Measurements from ENCODE around the gene CSTPP1.
A peak's percentile ranks its signal among the peaks of the same experiment; 100 is the strongest.
"Not testable (repeated sequence)": the region's sequence is repeated elsewhere in the genome, so short reads cannot be mapped to it uniquely, and the experiment has no call there.

Gene CSTPP1

DNA sequence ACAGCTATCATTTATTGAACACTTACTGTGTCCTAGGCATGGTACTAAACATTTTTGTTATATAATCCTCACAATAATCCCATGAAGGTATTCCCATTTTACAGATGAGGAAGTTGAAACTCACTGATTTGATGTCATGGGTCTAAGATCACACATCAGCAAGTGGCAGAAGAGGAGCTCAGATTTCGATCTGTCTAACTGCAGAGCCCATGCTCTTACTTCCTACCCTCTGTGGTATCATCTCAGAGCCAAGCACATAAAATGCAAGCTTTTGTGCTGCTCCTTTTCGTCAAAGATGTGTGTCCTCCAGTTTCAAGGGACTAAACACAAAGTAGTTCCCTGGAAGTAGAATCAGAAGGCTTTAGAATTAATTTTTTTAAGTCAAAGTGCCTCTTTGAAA lies 169.0 kb downstream of the CSTPP1 start:
- no peak for DNase-seq

- DNase-seq: no peak
Observed at GRCh38 chr11:47105974-47106373, 169.4 kb downstream of the CSTPP1 start.

- DNase-seq: no peak
Observed at GRCh38 chr11:47106798-47107411, 170.3 kb downstream of the CSTPP1 start.

- DNase-seq: no peak
Observed at GRCh38 chr11:47107744-47108143, 171.2 kb downstream of the CSTPP1 start.

- no peak for DNase-seq
Observed at GRCh38 chr11:47108214-47108613, 171.7 kb downstream of the CSTPP1 start.

DNA sequence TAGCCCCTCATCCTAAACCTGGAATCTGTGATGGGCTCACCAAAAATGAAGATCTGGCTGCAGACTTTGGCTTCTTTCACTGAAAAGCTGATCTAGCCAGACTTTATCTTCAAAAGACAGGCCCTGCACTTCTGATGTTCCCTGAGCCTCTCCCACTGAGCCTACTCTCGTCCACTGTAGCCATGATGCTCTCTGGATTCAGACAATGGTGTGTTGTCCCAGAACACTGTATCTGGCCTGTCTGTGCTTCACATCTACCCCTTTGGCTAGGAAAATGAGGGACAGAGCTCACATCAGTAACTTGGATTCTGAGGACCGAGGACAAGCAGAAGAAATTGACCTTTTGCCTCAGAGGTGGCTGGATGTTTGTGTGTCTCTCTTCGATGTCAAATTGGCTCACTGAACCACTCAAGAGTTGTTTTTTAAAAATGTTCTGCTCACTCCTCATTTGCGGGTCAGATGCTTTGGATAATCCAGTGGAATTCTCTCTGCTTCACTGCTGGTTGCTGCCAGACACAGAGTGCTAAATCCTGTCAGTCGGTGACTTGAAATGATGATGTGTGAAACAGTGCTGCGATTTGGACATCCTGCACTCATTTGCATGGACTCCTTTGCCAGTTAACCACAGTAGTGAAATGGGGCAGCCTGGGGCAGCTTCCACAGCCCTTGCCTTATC lies 172.6 kb downstream of the CSTPP1 start:
- DNase-seq: no peak

- DNase-seq: no peak
Observed at GRCh38 chr11:47109727-47110246, 173.2 kb downstream of the CSTPP1 start.

DNA sequence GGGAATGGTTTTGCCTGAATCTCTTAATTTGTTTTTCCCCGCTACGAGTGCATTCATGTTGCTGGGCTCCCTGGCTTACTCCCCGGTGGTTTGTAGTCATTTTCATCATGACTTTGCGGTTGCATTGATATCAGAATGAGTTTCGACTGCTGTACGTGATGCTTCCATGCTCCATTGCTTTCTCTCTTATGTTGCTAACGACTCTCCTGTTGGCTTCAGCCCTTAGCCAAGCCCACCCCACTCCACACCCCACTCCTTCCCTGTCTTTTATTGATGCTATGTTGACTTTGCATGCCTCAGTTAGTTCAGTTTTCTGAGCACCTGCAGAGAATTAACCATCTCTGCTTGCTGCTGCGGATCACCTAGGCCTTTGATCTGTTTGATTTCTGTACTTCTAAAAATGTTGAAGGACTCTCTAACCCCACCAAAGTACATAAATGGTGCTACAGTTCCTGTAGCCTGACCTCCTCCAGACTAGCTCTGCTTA lies 174.8 kb downstream of the CSTPP1 start:
- no peak for DNase-seq

DNA sequence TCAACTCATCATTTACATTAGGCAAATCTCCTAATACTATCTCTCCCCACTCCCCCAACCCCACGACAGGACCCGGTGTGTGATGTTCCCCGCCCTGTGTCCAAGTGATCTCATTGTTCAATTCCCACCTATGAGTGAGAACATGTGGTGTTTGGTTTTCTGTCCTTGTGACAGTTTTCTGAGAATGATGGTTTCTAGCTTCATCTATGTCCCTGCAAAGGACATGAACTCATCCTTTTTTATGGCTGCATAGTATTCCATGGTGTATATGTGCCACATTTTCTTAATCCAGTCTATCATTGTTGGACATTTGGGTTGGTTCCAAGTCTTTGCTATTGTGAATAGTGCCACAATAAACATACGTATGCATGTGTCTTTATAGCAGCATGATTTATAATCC lies 176.4 kb downstream of the CSTPP1 start:
- DNase-seq: not testable (repeated sequence)

GRCh38 chr11:47118958-47119688 lies 182.6 kb downstream of the CSTPP1 start:
- DNase-seq: peak; percentile 16

GRCh38 chr11:47121056-47121455 lies 184.5 kb downstream of the CSTPP1 start:
- DNase-seq: no peak

- DNase-seq: no peak
Observed at GRCh38 chr11:47121731-47122130, 185.2 kb downstream of the CSTPP1 start.

DNA sequence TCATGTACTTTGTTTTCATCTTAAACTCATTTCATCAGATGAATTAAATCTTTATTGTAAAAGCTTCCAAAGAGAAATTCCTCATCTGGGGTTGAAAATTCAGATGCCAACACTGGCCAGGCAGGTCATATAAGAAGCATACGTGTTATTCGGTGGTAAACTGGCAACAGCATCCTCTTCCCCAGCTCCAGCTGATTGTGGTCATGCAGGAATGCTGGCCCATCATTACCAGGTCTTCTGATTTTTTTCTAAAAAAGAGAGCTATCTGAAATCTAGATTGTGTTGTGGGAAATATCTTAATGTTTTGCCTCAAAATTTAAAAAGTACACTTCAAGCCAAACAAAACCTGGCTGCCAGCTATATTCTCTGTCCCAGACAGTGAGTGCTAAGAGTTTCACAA lies 186.5 kb downstream of the CSTPP1 start:
- DNase-seq: no peak

DNA sequence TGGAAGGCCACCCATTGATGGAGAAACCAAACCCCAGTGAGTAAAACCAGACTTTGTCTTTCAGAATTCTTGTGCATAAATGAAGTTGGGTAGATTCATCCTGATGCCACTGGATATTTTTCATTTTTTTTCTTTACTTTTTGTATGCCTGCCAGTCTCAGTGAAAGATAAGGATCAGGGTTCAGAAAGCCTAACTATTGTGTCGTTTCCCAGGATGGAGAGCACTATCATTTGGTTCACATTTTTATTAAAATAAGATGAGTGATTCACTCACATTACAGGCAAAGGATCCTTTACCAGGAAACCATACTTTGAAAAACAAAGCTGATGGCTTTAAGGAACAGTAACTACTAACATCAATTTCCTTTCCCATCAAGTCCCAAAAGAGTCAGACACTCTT lies 188.1 kb downstream of the CSTPP1 start:
- DNase-seq: no peak

- no peak for DNase-seq
Observed at GRCh38 chr11:47125083-47125482, 188.5 kb downstream of the CSTPP1 start.

DNA sequence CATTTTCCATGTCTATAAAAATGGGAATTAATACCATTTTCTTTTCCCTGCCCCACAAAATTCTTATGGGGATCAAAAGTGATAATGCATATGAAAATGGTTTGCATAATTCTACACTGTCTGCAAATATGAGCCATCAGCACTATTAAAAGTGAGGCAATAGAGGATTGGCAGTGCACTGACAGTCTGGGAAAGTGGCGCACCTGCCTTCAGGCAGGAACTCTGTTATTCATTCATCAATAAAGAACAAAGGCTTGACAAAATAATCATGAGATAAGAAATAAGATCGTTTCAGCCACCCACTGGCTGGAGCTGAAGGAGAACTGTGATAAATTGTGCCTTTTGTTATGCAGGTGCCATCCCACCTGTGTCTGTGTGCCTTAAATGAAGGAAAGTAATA lies 190.7 kb downstream of the CSTPP1 start:
- no peak for DNase-seq

- DNase-seq: no peak
Observed at GRCh38 chr11:47130543-47130942, 194.0 kb downstream of the CSTPP1 start.

GRCh38 chr11:47131136-47131535 lies 194.6 kb downstream of the CSTPP1 start:
- DNase-seq: no peak

DNA sequence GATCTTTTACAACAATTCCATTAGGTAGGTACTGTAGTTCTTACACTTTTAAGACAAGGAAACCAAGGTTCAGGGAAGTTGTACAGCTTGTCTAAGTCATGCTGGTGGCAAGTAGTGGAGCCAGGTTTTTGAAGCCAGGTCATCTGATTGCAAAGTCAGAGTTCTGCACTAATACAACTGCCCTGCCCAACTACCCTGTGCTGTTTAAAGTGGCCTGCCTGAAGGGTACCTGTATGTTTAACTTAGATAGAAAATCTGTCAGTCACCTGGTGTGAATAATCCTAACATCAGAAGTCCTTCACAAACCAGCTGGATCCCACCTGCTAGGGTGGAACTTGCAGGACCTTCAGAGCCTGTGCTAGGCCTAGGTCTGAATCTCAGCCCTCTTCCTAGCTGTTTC lies 195.9 kb downstream of the CSTPP1 start:
- no peak for DNase-seq

GRCh38 chr11:47132981-47133380 lies 196.4 kb downstream of the CSTPP1 start:
- no peak for DNase-seq

- DNase-seq: no peak
Observed at GRCh38 chr11:47136327-47136726, 199.8 kb downstream of the CSTPP1 start.

DNA sequence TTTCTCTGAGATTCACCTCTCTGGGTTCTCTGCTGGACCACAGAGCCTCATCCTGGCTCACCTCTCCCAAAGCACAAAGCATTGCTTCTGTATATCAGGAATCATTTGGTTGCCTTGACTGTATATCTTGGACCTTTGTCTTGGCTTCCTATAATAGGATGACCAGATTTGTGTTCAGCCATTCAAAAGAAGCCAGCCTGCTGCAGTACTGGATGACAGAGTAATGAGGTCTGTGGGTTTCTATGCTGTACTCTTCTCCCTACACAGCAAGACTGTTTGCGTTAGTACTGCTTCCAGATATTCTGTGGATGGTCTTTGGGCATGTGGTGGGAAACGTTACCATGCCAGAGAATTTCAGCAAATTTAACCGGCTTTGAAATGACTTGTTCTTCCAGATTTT lies 200.4 kb downstream of the CSTPP1 start:
- no peak for DNase-seq

- no peak for DNase-seq
Observed at GRCh38 chr11:47137476-47137875, 200.9 kb downstream of the CSTPP1 start.

- DNase-seq: no peak
Observed at GRCh38 chr11:47139878-47140277, 203.3 kb downstream of the CSTPP1 start.
